DOHH2 (cell line): Measurements from ENCODE around the gene CIBAR2.

Source experiments
- H3F3A ChIP-seq: fragments of 200-600 bp; sonication (generic), shearing (Covaris generic); 2 replicates; pipeline ENCODE4 v1.6.0; 2016; ENCODE audit warnings: antibody characterized with exemption, mild to moderate bottlenecking; ENCODE audit not compliant: control insufficient read depth, insufficient read depth
- H3K27ac ChIP-seq: fragments of 200-600 bp; sonication (generic); 2 replicates; pipeline ENCODE4 v1.5.1; 2014; ENCODE audit warnings: low read depth, mild to moderate bottlenecking, low read length, moderate library complexity
- H3K27me3 ChIP-seq: fragments of 200-600 bp; sonication (generic); 2 replicates; pipeline ENCODE4 v1.6.1; 2014; ENCODE audit warnings: mild to moderate bottlenecking, low read length, mixed read lengths; ENCODE audit not compliant: control insufficient read depth
- H3K36me3 ChIP-seq: fragments of 200-600 bp; sonication (generic); 2 replicates; pipeline ENCODE4 v1.6.1; 2014; ENCODE audit warnings: mild to moderate bottlenecking, low read length, moderate library complexity, mixed read lengths; ENCODE audit not compliant: control insufficient read depth
- H3K4me1 ChIP-seq: fragments of 200-600 bp; sonication (generic); 2 replicates; pipeline ENCODE4 v1.6.1; 2014; ENCODE audit warnings: mild to moderate bottlenecking, low read length, mixed read lengths; ENCODE audit not compliant: control insufficient read depth
- H3K4me2 ChIP-seq: fragments of 200-600 bp; sonication (generic); 2 replicates; pipeline ENCODE4 v1.6.0; 2014; ENCODE audit warnings: mild to moderate bottlenecking, low read length, moderate library complexity
- H3K4me3 ChIP-seq: fragments of 200-600 bp; sonication (generic); 2 replicates; pipeline ENCODE4 v1.5.1; 2014; ENCODE audit warnings: mild to moderate bottlenecking, low read length, mixed read lengths
- H3K79me2 ChIP-seq: fragments of 200-600 bp; sonication (generic); 2 replicates; pipeline ENCODE4 v1.6.1; 2014; ENCODE audit warnings: mild to moderate bottlenecking, low read length, mixed read lengths; ENCODE audit not compliant: control insufficient read depth
- H3K9me2 ChIP-seq: fragments of 200-600 bp; sonication (generic); replicated peaks from 2 replicates; pipeline ENCODE4 v1.6.1; 2014; ENCODE audit warnings: mild to moderate bottlenecking, low read length, mixed read lengths; ENCODE audit not compliant: control insufficient read depth
- H3K9me3 ChIP-seq: fragments of 200-600 bp; sonication (generic); 2 replicates; pipeline ENCODE4 v1.6.1; 2014; ENCODE audit warnings: antibody characterized with exemption, low read length, mixed read lengths; ENCODE audit not compliant: control insufficient read depth, insufficient read depth
- H4K20me1 ChIP-seq: fragments of 200-600 bp; sonication (generic); 2 replicates; pipeline ENCODE4 v1.6.0; 2014; ENCODE audit warnings: low read depth, mild to moderate bottlenecking, antibody characterized with exemption, low read length, moderate library complexity; ENCODE audit not compliant: control insufficient read depth, insufficient read depth
- CTCF ChIP-seq: fragments of 200-600 bp; sonication (generic); IDR thresholded peaks from one replicate; pipeline ENCODE4 v1.5.1; 2014; ENCODE audit warnings: antibody characterized with exemption, mild to moderate bottlenecking, low read depth, low read length; ENCODE audit not compliant: poor library complexity, severe bottlenecking
- EZH2phosphoT487 ChIP-seq: fragments of 200-600 bp; sonication (generic); IDR thresholded peaks from 2 replicates; pipeline ENCODE4 v1.6.1; 2017; ENCODE audit warnings: borderline replicate concordance, mild to moderate bottlenecking, antibody characterized with exemption, low read length, moderate library complexity, mixed read lengths

Gene CIBAR2

GRCh38 chr16:85100265-85100664, 12.0 kb downstream of the CIBAR2 start:
- Histone ChIP-seq H3K27me3 (no peaks in the 10 kb centered on the region), H3K9me2 (no peaks in the 10 kb centered on the region), H3K27ac (no peak overlapping the region), H3K9me3 (no peaks in the 10 kb centered on the region), H4K20me1 (no peaks in the 10 kb centered on the region), H3F3A (no peaks in the 10 kb centered on the region), H3K36me3 (no peaks in the 10 kb centered on the region), H3K4me2 (no peak overlapping the region), H3K4me1 (peaks cover 16% of the 10 kb centered on the region), H3K4me3 (no peak overlapping the region), H3K79me2 (no peaks in the 10 kb centered on the region)
- TF ChIP-seq CTCF: no peak
- TF ChIP-seq EZH2phosphoT487: no peak

GRCh38 chr16:85098565-85098964, 13.7 kb downstream of the CIBAR2 start:
- Histone ChIP-seq H3K36me3 (no peaks in the 10 kb centered on the region), H3K4me3 (no peak overlapping the region), H3K27me3 (no peaks in the 10 kb centered on the region), H3K9me2 (no peaks in the 10 kb centered on the region), H3K79me2 (no peaks in the 10 kb centered on the region), H4K20me1 (no peaks in the 10 kb centered on the region), H3F3A (no peaks in the 10 kb centered on the region), H3K4me2 (no peak overlapping the region), H3K27ac (no peak overlapping the region), H3K4me1 (peaks cover 8% of the 10 kb centered on the region), H3K9me3 (no peaks in the 10 kb centered on the region)
- no peak for TF ChIP-seq EZH2phosphoT487
- no peak for TF ChIP-seq CTCF

GRCh38 chr16:85096921-85097320, 15.4 kb downstream of the CIBAR2 start:
- H4K20me1 ChIP-seq: no peaks in the 10 kb centered on the region
- no peak overlapping the region for H3K4me2 ChIP-seq
- no peak overlapping the region for H3K27ac ChIP-seq
- TF ChIP-seq EZH2phosphoT487 (no peak), CTCF (no peak)
- no peaks in the 10 kb centered on the region for H3K9me3 ChIP-seq
- no peaks in the 10 kb centered on the region for H3K9me2 ChIP-seq
- H3F3A ChIP-seq: no peaks in the 10 kb centered on the region
- no peaks in the 10 kb centered on the region for H3K36me3 ChIP-seq
- H3K79me2 ChIP-seq: no peaks in the 10 kb centered on the region
- no peaks in the 10 kb centered on the region for H3K27me3 ChIP-seq
- H3K4me3 ChIP-seq: no peak overlapping the region
- no peaks in the 10 kb centered on the region for H3K4me1 ChIP-seq

GRCh38 chr16:85094812-85095211, 17.5 kb downstream of the CIBAR2 start:
- no peak overlapping the region for H3K27ac ChIP-seq
- no peaks in the 10 kb centered on the region for H3K36me3 ChIP-seq
- no peak overlapping the region for H3K4me3 ChIP-seq
- H4K20me1 ChIP-seq: no peaks in the 10 kb centered on the region
- no peaks in the 10 kb centered on the region for H3F3A ChIP-seq
- no peaks in the 10 kb centered on the region for H3K27me3 ChIP-seq
- H3K4me1 ChIP-seq: no peaks in the 10 kb centered on the region
- H3K4me2 ChIP-seq: no peak overlapping the region
- no peaks in the 10 kb centered on the region for H3K9me2 ChIP-seq
- no peaks in the 10 kb centered on the region for H3K79me2 ChIP-seq
- no peaks in the 10 kb centered on the region for H3K9me3 ChIP-seq
- no peak for TF ChIP-seq CTCF
- no peak for TF ChIP-seq EZH2phosphoT487
